ENCODE results near the gene SP1. TPM values are rescaled to one million over a fixed set of nuclear protein-coding genes. Genes with fewer than 3 reads are reported as not detected.

SP1 gene
- total RNA-seq, 1 experiment from 2014 or later, result 96.8 TPM

GRCh38 chr12:53464685-53465418 lies 84.9 kb downstream of the SP1 start:
- H3K36me3 ChIP-seq (ENCODE audit: control insufficient read depth in 1 of 2, insufficient read depth in 2 of 2, low read length in 2 of 2), result peaks cover 98 to 100% of the 10 kb centered on the region in 2 experiments
- CTCF ChIA-PET, result interaction anchor here (0.7 kb wide), 1 partner anchor 144 kb away, joined by 3 read pairs; the partner anchor contains the start of gene AAAS
- DNase-seq (ENCODE audit: low read depth, low spot score), result no peak
- H2AFZ ChIP-seq (ENCODE audit: low read depth, low read length, poor library complexity, severe bottlenecking), result no peak overlapping the region
- H3K4me1 ChIP-seq (ENCODE audit: control insufficient read depth in 1 of 2, insufficient read depth in 2 of 2, low read length in 2 of 2), result no peaks in the 10 kb centered on the region
- H3K4me3 ChIP-seq (replicated peaks in 1 of 2; ENCODE audit: low read depth in 1 of 2, low read length in 2 of 2), result no peak overlapping the region
- 0 out of 2 replicates have a peak overlapping the region, but pooled peaks have one; percentile 18 for H3K27ac ChIP-seq (ENCODE audit: low read depth, low read length)
- H4K20me1 ChIP-seq (ENCODE audit: insufficient read depth), result peaks cover 55% of the 10 kb centered on the region; the same call in 1 of the 2 replicates
- BruUV-seq (replicated peaks), result no TSS peak
- H3K4me2 ChIP-seq (ENCODE audit: low read length), result no peak overlapping the region
- RAD21 ChIA-PET (ENCODE audit: low non-redundant PET in 1 of 2, low total read pairs in 2 of 2, uncharacterized antibody in 2 of 2, unreplicated experiment in 2 of 2), result no interaction called here
- no peaks in the 10 kb centered on the region for H3K27me3 ChIP-seq (ENCODE audit: insufficient read depth, low read length)
- no peaks in the 10 kb centered on the region for H3K9me3 ChIP-seq (ENCODE audit: control insufficient read depth in 1 of 2, insufficient read depth in 1 of 2, low read depth in 1 of 2, low read length in 2 of 2)
- ATAC-seq, result no peak
- no peaks in the 10 kb centered on the region for H3K9me2 ChIP-seq (ENCODE audit: insufficient read depth)
- intact Hi-C loops (cut with micrococcal nuclease), result no loop called here
- no peak overlapping the region for H3K9ac ChIP-seq (ENCODE audit: low read length)
- POLR2A ChIA-PET, result interaction anchor here (1.3 to 1.6 kb wide), 2 partner anchors 9 to 12 kb away, joined by 4 read pairs; no protein-coding TSS in a partner anchor
- H3K79me2 ChIP-seq (ENCODE audit: insufficient read depth, low read length), result peaks cover 100% of the 10 kb centered on the region
- TF ChIP-seq, protein P1, sequence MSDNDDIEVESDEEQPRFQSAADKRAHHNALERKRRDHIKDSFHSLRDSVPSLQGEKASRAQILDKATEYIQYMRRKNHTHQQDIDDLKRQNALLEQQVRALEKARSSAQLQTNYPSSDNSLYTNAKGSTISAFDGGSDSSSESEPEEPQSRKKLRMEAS (IDR thresholded peaks at IDR 0.05), result no peak
- TF ChIP-seq CTCF (IDR thresholded peaks at IDR 0.05 in 2 of 3, conservative IDR thresholded peaks at IDR 0.05 in 1 of 3; ENCODE audit: borderline replicate concordance in 1 of 3, insufficient read depth in 1 of 3, low read depth in 2 of 3, low read length in 2 of 3), result no peak
- TF ChIP-seq CBX3 (IDR thresholded peaks at IDR 0.05; ENCODE audit: low read depth), result no peak

DNA sequence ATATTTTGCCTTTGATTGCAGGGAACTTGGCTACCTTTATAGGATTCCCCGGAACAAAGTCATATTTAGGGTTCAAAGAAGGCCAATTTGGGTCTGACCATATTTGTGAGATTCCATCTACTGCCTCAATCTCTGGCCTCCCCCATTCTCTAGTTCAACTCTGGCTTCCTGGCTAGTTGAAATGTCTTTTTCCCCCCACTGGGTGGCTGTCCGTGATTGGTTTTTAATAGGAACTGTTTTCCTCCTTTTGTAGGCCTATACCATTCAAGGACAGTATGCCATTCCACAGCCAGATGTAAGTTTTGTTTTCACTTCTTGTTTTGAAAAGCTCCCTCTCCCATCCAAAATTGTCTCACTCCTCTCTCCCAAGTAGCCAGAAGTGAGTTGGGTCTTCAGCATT lies 85.7 kb downstream of the SP1 start:
- Histone ChIP-seq H3K27me3 (ENCODE audit: insufficient read depth, low read length) (no peaks in the 10 kb centered on the region), H3K4me3 (replicated peaks in 1 of 2; ENCODE audit: low read depth in 1 of 2, low read length in 2 of 2) (no peak overlapping the region), H3K36me3 (ENCODE audit: control insufficient read depth in 1 of 2, insufficient read depth in 2 of 2, low read length in 2 of 2) (peaks cover 94 to 98% of the 10 kb centered on the region in 2 experiments), H2AFZ (ENCODE audit: low read depth, low read length, poor library complexity, severe bottlenecking) (no peak overlapping the region), H3K4me1 (ENCODE audit: control insufficient read depth in 1 of 2, insufficient read depth in 2 of 2, low read length in 2 of 2) (no peaks in the 10 kb centered on the region), H3K9ac (ENCODE audit: low read length) (no peak overlapping the region), H3K79me2 (ENCODE audit: insufficient read depth, low read length) (peaks cover 100% of the 10 kb centered on the region), H3K9me3 (ENCODE audit: control insufficient read depth in 1 of 2, insufficient read depth in 1 of 2, low read depth in 1 of 2, low read length in 2 of 2) (no peaks in the 10 kb centered on the region), H3K4me2 (ENCODE audit: low read length) (no peak overlapping the region), H3K9me2 (ENCODE audit: insufficient read depth) (no peaks in the 10 kb centered on the region), H4K20me1 (ENCODE audit: insufficient read depth) (peaks cover 46% of the 10 kb centered on the region; the same call in 1 of the 2 replicates), H3K27ac (ENCODE audit: low read depth, low read length) (no peak overlapping the region)
- CTCF ChIA-PET, result no interaction called here
- no peak for DNase-seq (ENCODE audit: low read depth, low spot score)
- peak; percentile 40; the same call in 1 of the 2 replicates for ATAC-seq
- POLR2A ChIA-PET, result interaction anchor here (1.6 kb wide), 1 partner anchor 11 kb away, joined by 4 read pairs; no protein-coding TSS in a partner anchor
- BruUV-seq (replicated peaks), result no TSS peak
- intact Hi-C loops (cut with micrococcal nuclease), result no loop called here
- RAD21 ChIA-PET (ENCODE audit: low non-redundant PET in 1 of 2, low total read pairs in 2 of 2, uncharacterized antibody in 2 of 2, unreplicated experiment in 2 of 2), result no interaction called here
- TF ChIP-seq SIN3A (IDR thresholded peaks at IDR 0.05; ENCODE audit: low read depth) (no peak), POLR2AphosphoS5 (IDR thresholded peaks at IDR 0.05; ENCODE audit: low read depth, low read length) (no peak), JUND (IDR thresholded peaks at IDR 0.05) (no peak), EZH2 (IDR thresholded peaks at IDR 0.05) (no peak), POLR2A (IDR thresholded peaks at IDR 0.05; ENCODE audit: borderline replicate concordance, extremely low read depth, insufficient read depth, insufficient read length) (no peak), ZFX (IDR thresholded peaks at IDR 0.05) (no peak), SP1 (IDR thresholded peaks at IDR 0.05; ENCODE audit: low read depth) (no peak), TCF7L2 (IDR thresholded peaks at IDR 0.05; ENCODE audit: borderline replicate concordance, extremely low read depth, insufficient read depth, insufficient read length) (no peak)
- TF ChIP-seq, protein P2, sequence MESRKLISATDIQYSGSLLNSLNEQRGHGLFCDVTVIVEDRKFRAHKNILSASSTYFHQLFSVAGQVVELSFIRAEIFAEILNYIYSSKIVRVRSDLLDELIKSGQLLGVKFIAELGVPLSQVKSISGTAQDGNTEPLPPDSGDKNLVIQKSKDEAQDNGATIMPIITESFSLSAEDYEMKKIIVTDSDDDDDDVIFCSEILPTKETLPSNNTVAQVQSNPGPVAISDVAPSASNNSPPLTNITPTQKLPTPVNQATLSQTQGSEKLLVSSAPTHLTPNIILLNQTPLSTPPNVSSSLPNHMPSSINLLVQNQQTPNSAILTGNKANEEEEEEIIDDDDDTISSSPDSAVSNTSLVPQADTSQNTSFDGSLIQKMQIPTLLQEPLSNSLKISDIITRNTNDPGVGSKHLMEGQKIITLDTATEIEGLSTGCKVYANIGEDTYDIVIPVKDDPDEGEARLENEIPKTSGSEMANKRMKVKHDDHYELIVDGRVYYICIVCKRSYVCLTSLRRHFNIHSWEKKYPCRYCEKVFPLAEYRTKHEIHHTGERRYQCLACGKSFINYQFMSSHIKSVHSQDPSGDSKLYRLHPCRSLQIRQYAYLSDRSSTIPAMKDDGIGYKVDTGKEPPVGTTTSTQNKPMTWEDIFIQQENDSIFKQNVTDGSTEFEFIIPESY (IDR thresholded peaks at IDR 0.05; ENCODE audit: extremely low read depth, insufficient replicate concordance, low read length), result no peak
